ENCODE results near the gene RPS6KA1. TPM values are rescaled to one million over a fixed set of nuclear protein-coding genes. Genes with fewer than 3 reads are reported as not detected.

Gene RPS6KA1
- total and polyA plus RNA-seq, 2 donors (not counting 1 experiment from before 2014, with no cell fraction given), result 0.64 to 1.7 TPM

- no peak overlapping the region for H2AFZ ChIP-seq (ENCODE audit: low read length)
- no peaks in the 10 kb centered on the region for H3K79me2 ChIP-seq (ENCODE audit: control insufficient read depth, insufficient read depth, low read length)
- peak overlapping the region; percentile 40 for H3K4me2 ChIP-seq (ENCODE audit: extremely low read depth, insufficient read depth, low read length)
- no peaks in the 10 kb centered on the region for H3K27me3 ChIP-seq (ENCODE audit: control insufficient read depth, insufficient read depth, low read length)
- no peaks in the 10 kb centered on the region for H3K9me3 ChIP-seq (ENCODE audit: control insufficient read depth, insufficient read depth, low read depth, low read length)
- H3K4me3 ChIP-seq (replicated peaks in 1 of 4; ENCODE audit: control extremely low read depth in 1 of 4, insufficient read depth in 1 of 4, low read depth in 3 of 4, low read length in 4 of 4), result peak overlapping the region in 2 of 4 experiments; percentile 51 to 56
- no peak for TF ChIP-seq EZH2 (IDR thresholded peaks at IDR 0.05; ENCODE audit: low read length, missing control alignments)
- TF ChIP-seq CTCF (conservative IDR thresholded peaks at IDR 0.05 in 1 of 2, IDR thresholded peaks at IDR 0.05 in 1 of 2; ENCODE audit: low read depth in 1 of 2, low read length in 2 of 2), result no peak
- no peaks in the 10 kb centered on the region for H3K36me3 ChIP-seq (ENCODE audit: control insufficient read depth, insufficient read depth, low read length)
- H4K20me1 ChIP-seq (ENCODE audit: control insufficient read depth, extremely low read depth, insufficient read depth, low read length), result no peaks in the 10 kb centered on the region
- DNase-seq (ENCODE audit: low read depth in 2 of 2), result no peak
- no peaks in the 10 kb centered on the region for H3K4me1 ChIP-seq (ENCODE audit: control insufficient read depth, extremely low read depth, insufficient read depth, low read length)
- H3K9ac ChIP-seq (ENCODE audit: insufficient read depth, low read length), result no peak overlapping the region
- H3K27ac ChIP-seq (ENCODE audit: insufficient read depth, low read length), result no peak overlapping the region
Measured at GRCh38 chr1:26530410-26530894, 891 bp downstream of the RPS6KA1 start.

- no peaks in the 10 kb centered on the region for H3K4me1 ChIP-seq (ENCODE audit: control insufficient read depth, extremely low read depth, insufficient read depth, low read length)
- no peak overlapping the region for H2AFZ ChIP-seq (ENCODE audit: low read length)
- H3K27ac ChIP-seq (ENCODE audit: insufficient read depth, low read length), result no peak overlapping the region
- no peak for TF ChIP-seq EZH2 (IDR thresholded peaks at IDR 0.05; ENCODE audit: low read length, missing control alignments)
- peak in 1 of 2 donors; percentile 6 for TF ChIP-seq CTCF (conservative IDR thresholded peaks at IDR 0.05 in 1 of 2, IDR thresholded peaks at IDR 0.05 in 1 of 2; ENCODE audit: low read depth in 1 of 2, low read length in 2 of 2)
- H3K9ac ChIP-seq (ENCODE audit: insufficient read depth, low read length), result no peak overlapping the region
- H3K36me3 ChIP-seq (ENCODE audit: control insufficient read depth, insufficient read depth, low read length), result no peaks in the 10 kb centered on the region
- no peak overlapping the region for H3K4me2 ChIP-seq (ENCODE audit: extremely low read depth, insufficient read depth, low read length)
- H4K20me1 ChIP-seq (ENCODE audit: control insufficient read depth, extremely low read depth, insufficient read depth, low read length), result no peaks in the 10 kb centered on the region
- H3K9me3 ChIP-seq (ENCODE audit: control insufficient read depth, insufficient read depth, low read depth, low read length), result no peaks in the 10 kb centered on the region
- peak; percentile 19 to 72 for DNase-seq (ENCODE audit: low read depth in 2 of 2)
- H3K79me2 ChIP-seq (ENCODE audit: control insufficient read depth, insufficient read depth, low read length), result no peaks in the 10 kb centered on the region
- no peak overlapping the region for H3K4me3 ChIP-seq (replicated peaks in 1 of 4; ENCODE audit: control extremely low read depth in 1 of 4, insufficient read depth in 1 of 4, low read depth in 3 of 4, low read length in 4 of 4)
- no peaks in the 10 kb centered on the region for H3K27me3 ChIP-seq (ENCODE audit: control insufficient read depth, insufficient read depth, low read length)
Measured at GRCh38 chr1:26530895-26531598, 1.5 kb downstream of the RPS6KA1 start.

GRCh38 chr1:26531651-26532131 is 2.1 kb downstream of the RPS6KA1 start:
- H3K4me3 ChIP-seq (replicated peaks in 1 of 4; ENCODE audit: control extremely low read depth in 1 of 4, insufficient read depth in 1 of 4, low read depth in 3 of 4, low read length in 4 of 4), result no peak overlapping the region
- H2AFZ ChIP-seq (ENCODE audit: low read length), result no peak overlapping the region
- DNase-seq (ENCODE audit: low read depth in 2 of 2), result no peak
- H3K4me1 ChIP-seq (ENCODE audit: control insufficient read depth, extremely low read depth, insufficient read depth, low read length), result no peaks in the 10 kb centered on the region
- no peaks in the 10 kb centered on the region for H3K36me3 ChIP-seq (ENCODE audit: control insufficient read depth, insufficient read depth, low read length)
- H3K9me3 ChIP-seq (ENCODE audit: control insufficient read depth, insufficient read depth, low read depth, low read length), result no peaks in the 10 kb centered on the region
- H4K20me1 ChIP-seq (ENCODE audit: control insufficient read depth, extremely low read depth, insufficient read depth, low read length), result no peaks in the 10 kb centered on the region
- H3K4me2 ChIP-seq (ENCODE audit: extremely low read depth, insufficient read depth, low read length), result no peak overlapping the region
- H3K9ac ChIP-seq (ENCODE audit: insufficient read depth, low read length), result no peak overlapping the region
- TF ChIP-seq CTCF (conservative IDR thresholded peaks at IDR 0.05 in 1 of 2, IDR thresholded peaks at IDR 0.05 in 1 of 2; ENCODE audit: low read depth in 1 of 2, low read length in 2 of 2) (no peak), EZH2 (IDR thresholded peaks at IDR 0.05; ENCODE audit: low read length, missing control alignments) (no peak)
- no peak overlapping the region for H3K27ac ChIP-seq (ENCODE audit: insufficient read depth, low read length)
- H3K27me3 ChIP-seq (ENCODE audit: control insufficient read depth, insufficient read depth, low read length), result no peaks in the 10 kb centered on the region
- no peaks in the 10 kb centered on the region for H3K79me2 ChIP-seq (ENCODE audit: control insufficient read depth, insufficient read depth, low read length)
